Stimulated activated CD8-positive, alpha-beta memory T cell treated with anti-CD3 and anti-CD28 coated beads, Interleukin-12 subunit alpha, Interleukin-12 subunit beta, amount 100 ng/mL, for 24 hours (primary cell): ENCODE data around the gene TSHR.
"Not testable (repeated sequence)": the region's sequence is repeated elsewhere in the genome, so short reads cannot be mapped to it uniquely, and the experiment has no call there.

Source experiments
- DNase-seq: peaks from one replicate; pipeline ENCODE4 v3.0.0-alpha.2; 2020; ENCODE audit errors: extremely low read depth

Gene TSHR

DNA sequence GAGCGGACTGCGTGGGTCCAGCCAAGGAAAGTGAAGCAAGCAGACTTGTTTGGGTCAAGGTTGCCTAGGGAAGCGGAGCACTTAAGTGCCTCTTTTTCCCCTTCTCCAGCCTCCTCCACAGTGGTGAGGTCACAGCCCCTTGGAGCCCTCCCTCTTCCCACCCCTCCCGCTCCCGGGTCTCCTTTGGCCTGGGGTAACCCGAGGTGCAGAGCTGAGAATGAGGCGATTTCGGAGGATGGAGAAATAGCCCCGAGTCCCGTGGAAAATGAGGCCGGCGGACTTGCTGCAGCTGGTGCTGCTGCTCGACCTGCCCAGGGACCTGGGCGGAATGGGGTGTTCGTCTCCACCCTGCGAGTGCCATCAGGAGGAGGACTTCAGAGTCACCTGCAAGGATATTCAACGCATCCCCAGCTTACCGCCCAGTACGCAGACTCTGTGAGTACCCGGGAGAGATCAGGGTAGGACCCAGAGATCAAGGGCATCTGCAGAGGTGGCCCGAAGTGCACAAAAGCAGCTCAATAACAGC lies at the start of gene TSHR:
Gene TSHR, plus strand, starts transcription at position 206 of the 526 bp plus-strand sequence. Its CDS starts 60 bp downstream, at position 266.
- DNase-seq, result no peak

DNA sequence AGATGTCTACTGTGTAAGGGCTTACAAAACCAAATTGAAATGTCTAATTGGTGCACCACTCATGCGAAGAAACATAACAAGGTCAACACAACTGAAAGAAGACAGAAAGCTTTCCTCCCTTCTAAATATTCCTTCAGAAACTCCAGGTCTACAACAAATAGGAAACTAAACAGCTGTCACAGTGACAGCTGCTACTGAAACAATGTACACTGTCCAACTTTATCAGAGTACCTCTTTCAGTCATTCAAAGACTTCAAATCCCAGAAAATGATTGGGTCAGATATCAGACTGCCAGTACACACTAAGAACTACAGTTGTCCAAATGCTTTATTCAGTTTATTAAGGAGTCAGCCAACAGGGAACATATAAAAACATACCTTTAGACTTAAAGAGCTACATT lies 49.1 kb upstream of the TSHR start:
- DNase-seq, result no peak

DNA sequence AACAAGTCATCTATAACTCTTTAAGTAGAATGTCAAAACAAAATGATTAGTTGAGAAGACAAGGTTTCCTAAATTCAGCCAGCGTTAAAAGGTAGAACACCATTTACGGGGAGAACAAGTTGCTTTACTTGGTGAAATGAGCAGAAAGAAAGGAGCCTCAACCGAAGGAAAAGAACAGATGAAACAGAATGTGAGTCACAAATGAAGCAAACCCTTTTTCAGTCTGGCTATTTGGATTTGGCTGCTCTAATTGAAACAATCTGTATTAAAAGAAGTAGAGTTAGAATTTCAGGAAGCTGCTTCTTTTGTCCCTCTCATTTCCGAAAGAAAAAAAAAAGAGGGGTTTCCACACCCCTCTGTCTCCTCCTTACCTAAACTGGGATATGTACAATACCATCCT lies 48.5 kb upstream of the TSHR start:
- DNase-seq, result no peak

DNA sequence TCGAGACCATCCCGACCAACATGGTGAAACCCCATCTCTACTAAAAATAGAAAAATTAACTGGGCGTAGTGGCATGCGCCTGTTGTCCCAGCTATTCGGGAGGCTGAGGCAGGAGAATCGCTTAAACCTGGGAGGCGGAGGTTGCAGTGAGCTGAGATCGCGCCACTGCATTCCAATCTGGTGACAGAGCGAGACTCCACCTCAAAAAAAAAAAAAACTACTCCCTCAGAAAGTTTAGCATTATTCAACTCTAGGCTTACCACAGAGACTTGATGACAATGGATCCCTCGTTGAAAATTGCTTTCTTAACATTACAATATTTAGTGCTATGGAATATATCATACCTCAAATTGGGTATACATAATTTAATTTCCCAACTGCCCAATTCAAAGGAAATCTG lies 43.4 kb upstream of the TSHR start:
- not testable (repeated sequence) for DNase-seq

DNA sequence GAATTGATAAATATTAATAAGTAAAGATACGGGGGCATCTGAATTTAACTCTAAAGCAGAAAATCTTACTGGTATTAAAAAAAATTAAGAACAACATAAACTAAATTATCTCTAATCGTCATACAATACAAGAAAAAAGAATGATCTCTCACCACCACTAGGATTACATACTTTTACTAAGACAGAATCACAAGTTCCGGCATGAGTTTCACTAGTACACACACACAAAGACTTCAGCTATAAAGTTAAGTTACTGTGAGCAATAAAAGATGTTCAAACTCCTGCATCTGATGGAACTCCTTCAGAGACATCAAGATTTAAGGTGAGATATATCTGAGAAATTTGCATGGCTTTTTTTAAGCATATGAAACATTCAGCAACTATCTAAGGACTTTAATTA lies 35.8 kb upstream of the TSHR start:
- no peak for DNase-seq

DNA sequence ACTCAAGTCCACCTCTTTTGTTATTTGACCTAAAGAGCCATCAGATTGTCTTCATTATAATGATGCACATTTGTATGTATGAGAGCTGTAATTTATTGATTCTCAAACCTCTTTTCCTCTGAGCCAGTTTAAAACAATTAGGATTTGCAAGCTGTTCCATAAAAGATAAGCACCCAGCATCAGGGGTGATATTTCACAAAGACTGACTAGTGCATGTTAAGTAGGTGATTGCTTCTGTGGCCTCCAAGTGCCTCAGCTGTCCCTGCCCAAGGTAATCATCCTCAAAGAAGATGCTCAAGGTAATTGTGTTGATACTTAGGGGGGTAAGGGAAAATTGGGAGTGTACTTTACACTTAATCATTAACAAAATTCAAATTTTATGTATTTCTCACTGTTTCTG lies 32.1 kb upstream of the TSHR start:
- DNase-seq, result no peak

DNA sequence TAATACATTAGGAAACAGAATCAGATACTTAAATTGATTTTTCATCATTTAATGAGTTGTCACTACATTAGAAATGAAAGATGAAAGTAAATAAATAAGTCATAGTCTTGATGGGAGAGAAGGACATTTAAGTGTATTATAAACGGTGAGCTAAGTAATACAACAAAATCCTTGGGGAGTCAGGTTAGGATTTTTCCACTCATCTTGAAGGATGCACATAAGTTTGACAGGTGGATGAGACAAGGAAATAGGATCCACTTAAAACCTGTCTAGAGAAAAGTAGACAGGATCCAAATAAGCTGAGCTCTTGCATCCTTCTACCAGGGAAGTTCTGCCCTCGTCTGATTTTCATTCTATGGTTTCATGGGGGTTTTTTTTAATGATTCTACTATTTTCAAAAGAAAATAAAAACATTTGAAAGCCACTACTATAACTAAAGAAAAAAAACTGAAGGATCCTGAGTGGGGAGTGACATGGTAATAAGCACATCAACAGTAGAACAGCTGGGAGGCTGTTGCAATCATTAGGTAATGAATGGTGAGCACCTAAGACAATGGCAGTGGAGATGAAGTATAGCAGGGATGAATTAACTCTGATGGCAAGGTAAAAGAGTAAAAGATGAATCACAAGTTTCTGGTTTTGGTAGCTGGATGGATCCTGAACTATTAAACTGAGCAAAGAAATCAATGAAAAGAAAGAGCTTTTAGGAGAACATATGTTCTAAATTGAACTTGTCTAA lies 30.9 kb upstream of the TSHR start:
- DNase-seq, result no peak

DNA sequence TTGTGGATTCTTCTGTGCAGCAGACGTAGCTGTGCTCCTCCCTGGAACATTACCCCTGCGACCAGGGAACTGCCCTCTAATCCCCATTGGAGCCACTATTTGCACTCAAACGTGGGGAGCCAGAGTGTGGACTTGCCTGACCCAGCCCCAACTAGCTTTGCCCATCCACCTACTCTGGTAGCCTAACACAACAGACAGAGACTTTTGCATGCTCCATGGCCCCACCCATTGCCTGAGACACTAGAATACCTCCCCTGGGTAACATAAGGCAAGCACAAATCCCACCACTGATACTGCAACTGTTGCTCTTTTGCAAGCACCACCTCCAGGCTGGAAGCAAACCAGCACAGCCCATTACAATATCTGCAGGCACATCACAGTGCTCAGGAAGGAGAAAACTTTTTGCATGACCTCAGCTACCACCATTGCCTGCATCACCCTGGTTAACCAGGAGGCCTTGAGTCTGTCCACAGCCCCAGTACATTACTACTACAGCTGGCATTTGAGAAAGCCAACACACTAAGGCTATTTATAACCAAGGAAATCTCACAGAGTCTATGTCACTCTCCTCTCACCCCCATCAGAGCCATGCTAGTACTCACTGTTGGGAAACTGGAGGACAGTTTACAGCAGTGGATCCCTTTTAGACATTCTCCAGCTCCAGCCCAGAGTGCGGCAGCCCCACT lies 28.9 kb upstream of the TSHR start:
- no peak for DNase-seq

DNA sequence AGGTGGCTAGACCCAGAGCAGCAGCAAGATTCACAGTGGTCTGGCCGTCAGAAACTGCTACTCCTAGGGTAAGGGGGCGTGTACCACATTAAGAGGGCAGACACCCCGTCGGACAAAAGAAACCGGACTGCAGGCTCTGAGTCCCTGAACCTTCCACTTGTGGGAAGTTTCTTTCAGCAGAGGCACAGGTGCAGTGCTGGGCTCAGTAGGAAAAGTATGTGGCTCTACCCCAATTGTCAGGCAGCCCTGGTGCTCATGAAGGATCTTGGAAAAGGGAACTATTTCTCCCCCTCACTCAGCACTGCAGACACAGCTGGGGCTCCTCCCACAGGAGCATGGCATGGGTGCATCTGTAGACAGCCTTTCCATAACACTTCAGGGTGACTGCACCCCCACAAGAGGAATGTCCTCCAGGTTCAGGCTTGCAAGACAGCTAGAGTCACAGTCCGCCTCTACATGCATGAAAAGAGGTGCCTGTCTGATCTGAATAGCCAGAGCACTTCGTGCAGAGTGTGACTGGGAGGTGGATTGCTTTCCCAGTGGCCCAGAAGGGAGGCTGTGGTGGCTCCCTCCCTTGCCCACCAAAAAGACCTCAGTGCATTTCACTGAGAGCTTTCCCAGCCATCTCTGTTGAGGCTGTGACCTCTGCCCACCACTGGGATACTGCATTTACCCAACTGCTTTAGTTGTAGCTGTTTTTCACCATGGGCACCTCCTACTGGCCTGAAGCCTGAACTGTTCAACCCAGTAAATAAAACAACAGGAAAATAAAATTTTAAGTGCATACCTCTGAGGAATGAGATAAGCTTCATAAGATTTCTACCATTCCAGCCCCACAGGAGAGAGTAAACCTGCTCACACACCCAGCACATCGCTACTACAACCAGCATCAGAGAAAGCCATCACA lies 28.1 kb upstream of the TSHR start:
- no peak for DNase-seq

DNA sequence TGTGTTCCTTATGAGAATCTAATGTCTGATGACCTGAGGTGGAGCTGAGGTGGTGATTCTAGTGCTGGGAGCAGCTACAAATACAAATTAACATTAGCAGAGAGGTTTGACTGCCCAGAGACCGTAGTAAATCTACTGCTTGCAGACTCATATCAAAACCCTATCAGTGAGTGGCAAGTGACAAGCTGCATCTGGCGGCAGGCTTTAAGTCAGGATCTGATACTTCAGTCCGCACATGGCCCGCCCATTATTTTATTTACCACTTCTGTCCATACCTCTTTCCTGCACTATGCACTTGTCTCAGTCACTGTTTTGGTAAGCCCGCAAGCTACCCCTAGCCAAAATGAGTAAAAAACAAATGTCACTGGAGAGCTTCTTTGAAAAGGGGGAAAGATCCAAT lies 25.3 kb upstream of the TSHR start:
- no peak for DNase-seq

DNA sequence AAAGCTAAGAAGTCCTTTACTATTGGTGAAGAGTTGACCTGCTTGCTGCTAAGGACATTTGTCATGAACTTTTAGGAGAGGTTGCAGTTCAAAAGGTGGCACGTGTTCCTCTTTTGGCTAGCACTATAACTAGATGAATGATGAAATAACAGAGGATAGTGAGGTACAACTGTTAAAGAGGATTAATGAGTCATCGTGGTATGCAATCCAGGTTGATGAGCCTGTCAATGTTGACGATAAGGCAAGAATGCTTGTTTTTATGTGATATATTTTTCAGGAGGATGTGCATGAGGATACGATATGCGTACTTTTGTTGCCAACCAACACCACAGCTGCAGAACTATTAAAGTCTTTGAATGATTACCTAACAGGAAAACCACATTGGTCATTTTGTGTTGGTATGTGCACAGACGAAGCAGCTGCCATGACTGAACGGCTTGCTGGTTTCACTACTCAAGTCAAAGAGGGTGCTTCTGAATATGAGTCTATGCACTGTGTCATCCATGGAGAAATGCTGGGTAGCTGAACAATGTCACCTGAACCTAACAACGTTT lies 24.5 kb upstream of the TSHR start:
- no peak for DNase-seq

DNA sequence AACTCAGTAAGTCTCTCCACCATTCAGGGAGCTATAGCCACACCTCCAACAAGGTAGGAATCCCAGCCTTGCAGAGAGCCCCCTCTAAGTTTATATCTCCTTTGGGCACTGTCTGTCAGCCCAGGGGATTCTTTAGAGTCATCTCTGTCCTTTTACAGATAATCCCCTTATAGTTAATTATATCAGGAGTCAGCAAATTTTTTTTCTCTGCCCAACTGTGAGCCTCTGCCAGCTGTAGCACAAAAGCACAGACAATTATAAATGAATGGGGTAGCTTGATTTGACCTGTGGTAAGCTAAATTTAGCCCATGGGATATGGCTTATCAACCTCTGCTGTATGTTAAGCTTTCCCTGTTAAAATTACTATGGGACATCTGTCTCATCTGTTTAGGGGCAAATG lies 22.1 kb upstream of the TSHR start:
- no peak for DNase-seq

DNA sequence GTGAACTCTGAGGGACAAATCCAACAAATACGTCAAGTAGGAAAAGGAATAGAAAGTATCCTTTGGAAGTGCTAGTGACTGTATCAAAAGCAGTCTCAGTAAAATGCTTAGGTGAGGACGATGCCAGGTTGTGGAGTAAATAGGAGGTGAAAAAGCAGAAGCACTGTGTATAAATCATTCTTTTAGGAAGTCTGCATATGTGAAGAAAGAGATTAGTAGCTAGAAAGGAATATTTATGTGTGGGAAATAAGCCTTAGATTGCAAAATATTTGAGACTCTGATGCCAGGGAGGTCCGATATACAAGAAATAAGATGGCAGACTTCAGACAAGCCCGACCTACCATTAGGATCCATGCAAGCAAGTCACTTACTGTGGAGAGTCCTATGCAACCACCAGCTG lies 21.7 kb upstream of the TSHR start:
- DNase-seq, result no peak

DNA sequence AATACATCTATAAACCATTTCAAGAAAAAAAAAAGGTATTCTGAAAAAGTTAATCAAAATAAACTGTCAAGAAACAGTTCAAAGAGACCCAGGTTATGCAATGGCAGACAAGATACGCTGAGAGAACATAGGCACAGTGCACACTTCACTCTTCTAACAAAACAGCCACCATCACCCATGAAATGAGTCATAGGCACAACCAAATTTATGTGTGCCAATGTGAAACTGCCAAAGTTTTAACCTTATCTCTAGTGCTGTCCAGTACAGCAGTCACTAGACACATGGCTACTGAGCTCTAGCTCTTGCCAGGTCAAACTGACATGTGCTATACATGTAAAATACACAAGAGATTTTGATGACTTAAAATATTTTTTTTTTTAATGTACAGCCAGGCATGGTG lies 15.3 kb upstream of the TSHR start:
- DNase-seq, result no peak

DNA sequence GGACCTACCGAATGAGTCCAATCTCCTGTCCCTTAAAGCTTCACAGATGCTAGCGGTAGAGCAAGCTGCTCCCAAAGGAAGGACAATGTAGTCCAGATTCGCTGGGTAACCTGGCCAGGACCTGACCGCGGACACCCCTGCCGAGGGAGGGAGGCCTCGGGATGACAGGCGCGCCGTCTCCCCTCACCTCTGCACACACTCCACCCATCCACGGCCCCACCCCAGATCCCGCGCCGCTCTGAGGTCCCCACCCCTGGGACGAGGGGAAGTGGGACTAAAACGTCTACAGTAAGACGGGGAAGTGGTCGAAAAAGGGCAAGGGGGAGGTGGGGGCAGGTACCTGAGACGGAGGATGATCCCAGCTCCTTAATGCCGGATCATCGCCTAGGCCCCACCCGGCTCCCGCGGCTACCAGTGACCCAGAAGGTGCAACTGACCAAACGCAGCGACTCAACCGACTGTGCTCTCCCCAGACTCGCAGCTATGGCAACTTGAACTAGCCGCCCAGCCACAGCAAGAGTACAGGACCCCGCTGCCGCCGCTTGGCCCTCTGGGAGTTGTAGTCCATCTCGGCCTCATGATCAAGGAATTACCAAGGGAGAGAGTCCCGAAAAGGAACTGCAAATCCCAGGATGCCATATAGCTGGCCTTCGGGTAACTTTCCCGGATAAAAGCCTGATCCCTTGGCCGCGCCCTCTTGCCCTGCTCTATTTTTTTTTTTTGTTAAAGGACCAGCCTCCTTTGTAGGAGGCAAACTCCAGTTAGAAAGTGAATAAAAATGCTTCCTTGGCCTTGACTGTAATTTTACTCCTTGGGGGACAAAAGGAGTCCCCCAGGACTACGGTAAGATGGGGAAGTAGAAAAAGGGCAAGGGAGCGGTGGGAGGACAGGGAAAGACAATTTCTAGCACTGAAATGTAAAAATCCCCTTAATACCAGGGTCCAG lies 13.9 kb upstream of the TSHR start, which contains the start of gene CEP128:
Gene CEP128, minus strand, starts transcription at position 498 of the 945 bp plus-strand sequence.
- peak; percentile 67 for DNase-seq

DNA sequence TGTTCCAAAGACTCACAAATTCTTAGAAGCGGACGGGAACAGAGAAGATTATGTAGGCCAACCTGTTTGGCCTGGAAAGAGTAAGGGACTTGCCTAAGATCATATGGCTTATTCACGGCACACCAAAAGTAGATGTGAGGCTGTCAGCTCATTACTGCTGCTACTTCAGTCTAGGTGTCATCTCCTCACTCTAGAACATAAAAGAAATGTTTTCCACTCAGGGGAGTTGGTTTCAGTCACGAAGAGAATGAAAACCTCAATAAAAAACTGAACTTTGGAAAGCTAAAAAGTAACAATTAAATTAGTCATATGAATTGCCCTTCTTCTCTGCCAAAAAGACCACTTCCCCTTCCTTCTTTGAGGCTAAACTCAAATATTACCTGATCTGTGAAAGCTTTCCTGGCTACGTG lies 13.2 kb upstream of the TSHR start:
- DNase-seq, result no peak

DNA sequence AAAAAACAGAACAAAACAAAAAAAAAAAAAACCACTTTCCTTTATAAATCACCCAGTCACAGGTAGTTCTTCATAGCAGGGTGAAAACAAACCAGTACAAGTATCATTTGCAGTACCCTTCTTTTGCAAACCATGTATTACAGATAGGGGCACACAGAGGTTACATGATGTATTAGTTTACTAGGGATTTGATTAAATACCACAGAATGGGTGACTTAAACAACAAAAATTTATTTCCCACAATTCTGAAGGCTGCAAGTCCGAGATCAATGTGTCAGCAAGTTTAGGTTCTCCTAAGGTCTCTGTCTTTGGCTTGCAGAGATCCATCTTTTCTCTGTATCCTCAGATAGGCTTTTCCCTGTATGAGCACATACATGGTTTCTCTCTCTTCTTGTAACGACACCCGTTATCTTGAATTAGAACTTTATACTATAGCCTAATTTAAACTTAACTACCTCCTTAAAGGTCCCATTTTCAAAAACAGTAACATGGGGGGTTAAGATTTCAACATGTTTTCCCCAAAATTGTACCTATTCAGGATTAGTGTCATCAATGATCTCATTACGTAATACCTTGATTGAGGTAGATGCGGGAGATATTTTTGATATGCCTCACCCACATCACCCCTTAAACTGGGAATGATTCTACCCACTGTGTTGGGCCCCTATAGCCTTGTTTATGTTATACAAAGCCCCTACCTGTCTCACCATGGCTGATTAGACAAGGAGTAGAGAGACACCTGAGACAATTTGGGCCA lies 10.4 kb upstream of the TSHR start:
- no peak for DNase-seq

DNA sequence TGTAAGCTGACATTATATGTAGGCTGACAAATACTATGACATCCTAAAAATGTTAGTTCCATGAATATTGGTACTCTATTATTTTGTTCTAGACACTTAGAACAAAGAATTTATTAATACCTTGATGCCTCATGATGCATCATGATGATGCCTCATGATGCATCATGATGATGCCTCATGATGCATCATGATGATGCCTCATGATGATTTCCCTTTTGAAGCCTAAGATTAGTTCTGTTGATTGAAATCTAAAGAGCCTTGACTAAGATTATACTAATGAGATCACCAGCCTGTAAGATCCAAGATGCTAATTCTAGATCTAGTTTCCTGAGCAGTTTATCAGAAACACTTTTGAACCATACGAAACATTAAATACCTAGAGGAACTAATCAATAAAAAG lies 9.2 kb upstream of the TSHR start:
- no peak for DNase-seq

DNA sequence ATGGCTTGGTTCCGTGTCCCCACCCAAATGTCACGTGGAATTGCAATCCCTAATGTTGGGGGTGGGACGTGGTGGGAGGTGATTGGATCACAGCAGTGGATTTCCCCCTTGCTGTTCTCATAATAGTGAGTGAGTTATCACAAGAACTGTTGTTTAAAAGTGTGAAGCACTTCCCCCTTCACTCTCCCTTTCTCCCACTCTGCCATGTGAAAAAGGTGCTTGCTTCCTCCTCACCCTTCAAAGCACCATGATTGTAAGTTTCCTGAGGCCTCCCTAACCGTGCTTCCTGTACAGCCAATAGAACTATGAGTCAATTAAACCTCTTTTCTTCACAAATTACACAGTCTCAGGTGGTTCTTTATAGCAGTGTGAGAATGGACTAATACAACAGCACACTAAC lies 8.6 kb upstream of the TSHR start:
- no peak for DNase-seq

DNA sequence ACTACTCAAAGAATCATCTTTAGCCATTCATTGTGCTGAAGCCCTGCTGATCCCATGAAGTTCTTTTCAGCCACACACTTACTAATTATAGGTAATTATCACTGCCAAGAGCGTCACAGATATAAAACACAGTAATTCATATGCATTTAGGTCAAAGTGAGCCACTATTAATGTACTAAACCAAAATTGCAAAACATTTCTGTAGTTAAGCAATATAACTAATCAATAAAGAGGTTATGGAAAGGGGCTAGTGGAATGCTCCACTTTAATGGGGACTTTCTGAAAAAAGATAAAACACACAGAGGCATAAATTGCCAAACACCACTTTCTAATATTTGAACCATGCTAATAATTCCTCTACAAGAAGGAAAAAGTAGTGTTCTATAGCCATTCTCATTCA lies 7.1 kb upstream of the TSHR start:
- no peak for DNase-seq
